ENCODE data around the gene SLC25A22.

Gene SLC25A22

DNA sequence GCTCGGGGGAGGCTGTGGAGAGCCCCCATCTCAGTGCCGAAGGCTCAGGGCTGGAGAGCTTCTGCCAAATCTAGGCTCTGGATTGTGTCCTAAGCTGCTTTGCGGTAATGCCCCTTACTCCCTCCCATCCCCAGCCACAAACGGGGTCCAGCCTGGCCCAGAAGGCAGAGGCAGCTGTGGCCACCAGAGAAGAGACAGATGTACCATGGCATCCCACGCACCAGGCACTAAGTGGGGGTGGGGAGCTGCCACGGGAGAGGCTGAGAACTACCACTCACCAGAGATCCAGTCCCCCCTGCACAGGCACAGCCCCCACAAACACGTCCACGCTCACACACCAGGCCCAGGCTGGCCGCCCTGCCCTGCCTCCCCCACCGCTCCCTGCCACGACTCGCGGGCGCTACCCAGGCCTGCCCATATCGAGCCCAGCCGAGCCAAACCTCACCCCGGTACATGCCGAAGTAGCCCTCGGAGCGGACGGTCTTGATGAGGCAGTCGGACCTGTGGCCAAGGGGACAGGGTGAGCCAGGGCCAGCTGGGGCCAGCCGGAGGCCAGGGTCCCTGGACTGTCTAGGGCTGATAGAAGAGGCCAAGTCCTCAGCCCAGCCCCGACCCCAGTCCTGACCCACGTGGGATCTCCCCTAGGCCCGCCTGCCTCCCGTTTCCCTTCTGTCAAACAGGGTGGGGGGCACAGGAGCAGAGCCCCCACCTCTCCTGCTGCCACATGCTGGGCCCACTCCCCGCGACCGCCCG is 3.9 kb downstream of the SLC25A22 start:
- TF ChIP-seq, protein P1, sequence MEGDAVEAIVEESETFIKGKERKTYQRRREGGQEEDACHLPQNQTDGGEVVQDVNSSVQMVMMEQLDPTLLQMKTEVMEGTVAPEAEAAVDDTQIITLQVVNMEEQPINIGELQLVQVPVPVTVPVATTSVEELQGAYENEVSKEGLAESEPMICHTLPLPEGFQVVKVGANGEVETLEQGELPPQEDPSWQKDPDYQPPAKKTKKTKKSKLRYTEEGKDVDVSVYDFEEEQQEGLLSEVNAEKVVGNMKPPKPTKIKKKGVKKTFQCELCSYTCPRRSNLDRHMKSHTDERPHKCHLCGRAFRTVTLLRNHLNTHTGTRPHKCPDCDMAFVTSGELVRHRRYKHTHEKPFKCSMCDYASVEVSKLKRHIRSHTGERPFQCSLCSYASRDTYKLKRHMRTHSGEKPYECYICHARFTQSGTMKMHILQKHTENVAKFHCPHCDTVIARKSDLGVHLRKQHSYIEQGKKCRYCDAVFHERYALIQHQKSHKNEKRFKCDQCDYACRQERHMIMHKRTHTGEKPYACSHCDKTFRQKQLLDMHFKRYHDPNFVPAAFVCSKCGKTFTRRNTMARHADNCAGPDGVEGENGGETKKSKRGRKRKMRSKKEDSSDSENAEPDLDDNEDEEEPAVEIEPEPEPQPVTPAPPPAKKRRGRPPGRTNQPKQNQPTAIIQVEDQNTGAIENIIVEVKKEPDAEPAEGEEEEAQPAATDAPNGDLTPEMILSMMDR (IDR thresholded peaks at IDR 0.05) = no peak

DNA sequence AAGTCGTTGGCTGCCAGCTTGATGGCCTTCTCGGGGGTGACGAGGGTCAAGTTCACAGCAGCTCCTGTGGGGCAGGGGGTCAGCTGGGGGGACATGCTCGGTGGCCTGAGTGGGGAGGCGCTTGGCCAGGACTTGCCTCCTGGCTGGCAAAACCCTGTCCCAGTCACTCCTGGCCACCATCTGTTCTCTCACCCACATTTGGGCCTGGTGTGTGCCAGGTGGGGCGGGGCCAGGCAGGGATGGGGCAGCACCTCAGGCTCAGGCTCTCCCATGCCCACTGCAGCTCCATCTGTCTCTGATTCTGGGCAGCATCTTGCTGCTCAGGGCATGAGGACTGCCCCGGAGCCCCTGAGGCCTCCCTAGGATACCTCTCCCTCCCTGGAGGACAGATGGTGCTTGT is 4.5 kb downstream of the SLC25A22 start:
- TF ChIP-seq, protein P1 (IDR thresholded peaks at IDR 0.05) = no peak

DNA sequence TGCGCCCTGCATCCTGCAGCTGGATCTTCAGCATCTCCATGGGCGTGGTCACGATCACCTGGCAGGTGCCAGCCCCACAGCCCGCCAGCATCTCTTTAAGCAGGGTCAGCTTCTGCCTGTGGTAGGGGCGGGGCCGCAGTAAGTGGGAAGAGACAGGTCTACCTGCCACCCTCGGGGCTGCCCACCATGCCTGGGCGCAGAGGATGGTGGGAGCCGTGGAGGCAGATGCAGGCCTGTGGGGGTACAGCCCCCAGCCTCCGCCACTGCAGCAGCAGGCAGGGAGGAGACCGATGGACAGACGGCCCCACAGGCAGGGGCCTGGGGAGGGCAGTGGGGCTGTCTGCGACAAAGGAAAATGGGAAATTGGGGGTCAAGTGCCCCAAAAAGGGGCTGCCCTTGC is 5.2 kb downstream of the SLC25A22 start:
- TF ChIP-seq, protein P1 (IDR thresholded peaks at IDR 0.05) = no peak

- TF ChIP-seq, protein P1 (IDR thresholded peaks at IDR 0.05) = no peak
Observed at GRCh38 chr11:792535-792821, 5.6 kb downstream of the SLC25A22 start.

GRCh38 chr11:791658-792534 is 6.2 kb downstream of the SLC25A22 start:
- TF ChIP-seq, protein P1 (IDR thresholded peaks at IDR 0.05) = no peak

GRCh38 chr11:790721-791564 is 7.1 kb downstream of the SLC25A22 start:
- TF ChIP-seq, protein P1 (IDR thresholded peaks at IDR 0.05) = no peak

GRCh38 chr11:789943-790342 is 8.1 kb downstream of the SLC25A22 start, which contains the start of gene CEND1:
Gene CEND1 (minus strand): TSS chr11:790090. CDS start chr11:788576, 1,514 bp downstream.
- TF ChIP-seq, protein P1 (IDR thresholded peaks at IDR 0.05) = no peak
